Stimulated activated CD8-positive, alpha-beta memory T cell treated with anti-CD3 and anti-CD28 coated beads, Interleukin-4, amount 100 ng/mL, for 48 hours (primary cell): ENCODE measurements around the gene NECTIN1.
"Not testable (repeated sequence)": the region's sequence is repeated elsewhere in the genome, so short reads cannot be mapped to it uniquely, and the experiment has no call there.

ENCODE experiments used
- DNase-seq: peaks from one replicate; pipeline ENCODE4 v3.0.0-alpha.2; 2020

NECTIN1 gene

DNA sequence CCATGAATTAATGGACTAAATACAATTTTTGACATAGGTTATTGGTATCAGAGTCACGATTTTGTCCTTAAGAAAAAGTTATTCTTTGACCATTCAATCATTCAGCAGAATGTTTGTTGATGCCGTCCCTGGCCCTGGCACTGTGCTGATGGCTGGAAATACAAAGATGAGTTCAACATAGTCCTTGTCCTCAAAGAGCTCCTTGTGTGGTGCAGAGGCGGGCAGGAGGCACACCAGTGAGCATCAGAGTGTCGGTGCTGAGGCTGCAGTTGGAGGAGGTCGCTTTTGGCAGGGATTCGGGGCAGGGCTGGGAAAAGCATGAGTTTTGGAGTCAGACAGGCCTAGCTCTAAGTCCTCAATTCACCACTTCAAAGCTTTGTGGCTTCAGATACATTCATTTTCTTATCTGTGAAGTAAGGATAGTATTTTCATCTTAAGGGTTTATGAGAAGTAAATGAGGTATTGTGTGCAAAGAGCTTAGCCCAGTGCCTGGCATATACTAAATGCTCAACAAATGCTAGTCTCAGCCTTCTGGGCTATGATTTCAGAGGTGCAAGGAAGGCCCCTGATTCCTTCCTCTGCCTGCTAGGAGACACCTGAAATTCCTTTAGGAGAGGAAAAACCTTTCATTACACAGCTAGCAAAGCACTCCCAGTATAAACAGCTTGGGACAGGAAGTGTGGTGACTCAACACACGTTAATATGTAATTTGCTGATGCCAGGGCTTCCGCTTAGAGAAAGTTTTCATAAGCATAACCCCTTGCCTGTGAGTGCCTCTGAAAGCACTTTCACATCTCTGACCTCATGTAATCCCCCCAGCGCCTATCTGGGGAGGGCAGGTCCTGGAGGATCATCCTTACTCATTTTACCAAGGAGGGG, 113.8 kb downstream of the NECTIN1 start:
- no peak for DNase-seq

DNA sequence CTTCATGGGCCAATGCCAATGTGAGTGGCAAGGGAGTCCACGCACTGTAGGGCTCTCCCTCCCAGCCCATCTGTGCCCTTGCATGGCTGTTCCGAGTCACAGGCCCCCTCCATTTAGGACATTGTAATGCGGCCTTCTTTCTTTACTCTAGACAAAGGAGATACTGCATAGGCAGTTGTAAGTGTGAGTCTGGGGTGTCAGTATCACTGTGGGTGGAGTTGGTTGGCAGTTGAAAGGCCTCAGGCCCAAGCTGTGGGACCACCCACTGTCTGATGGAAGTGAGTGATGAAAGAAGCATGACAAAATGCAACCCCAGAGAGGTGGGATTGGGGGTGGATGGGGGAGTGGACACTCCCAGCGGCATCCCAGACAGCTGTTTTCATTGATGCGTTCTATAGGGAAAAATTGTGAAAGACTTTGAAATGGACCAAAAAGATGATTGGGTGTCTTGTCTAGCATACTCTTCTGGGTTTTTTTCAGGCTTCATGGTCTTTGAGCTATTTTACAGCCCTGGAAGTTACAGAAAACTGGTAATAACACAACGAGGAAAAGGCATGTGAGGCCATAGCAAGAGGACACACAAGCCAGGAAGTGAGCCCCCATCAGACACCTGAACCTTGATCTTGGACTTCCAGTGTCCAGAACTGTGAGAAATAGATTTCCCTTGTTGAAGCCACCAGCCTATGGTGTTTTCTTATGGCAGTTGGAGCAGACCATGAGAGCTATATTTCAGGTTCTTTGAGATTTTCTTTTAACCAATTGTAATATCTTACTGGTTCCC, 114.6 kb downstream of the NECTIN1 start:
- DNase-seq, result no peak

DNA sequence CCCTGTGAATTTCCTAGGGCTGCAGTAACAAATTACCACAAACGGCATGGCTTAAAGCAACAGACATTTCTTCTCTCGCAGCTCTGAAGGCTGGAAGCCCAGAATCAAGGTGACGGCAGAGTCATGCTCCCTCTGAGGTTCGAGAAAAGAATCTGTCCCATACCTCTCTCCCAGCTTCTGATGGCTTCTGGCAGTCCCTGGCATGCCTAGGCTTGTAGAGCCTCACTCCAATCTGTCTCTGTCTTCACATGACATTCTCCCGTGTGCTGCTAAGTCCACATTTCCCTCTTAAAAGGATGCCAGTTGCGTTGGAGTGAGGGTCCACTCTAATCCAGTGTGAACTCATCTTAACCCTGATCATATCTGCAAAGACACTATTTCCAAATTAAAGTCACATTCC, 116.2 kb downstream of the NECTIN1 start:
- no peak for DNase-seq

DNA sequence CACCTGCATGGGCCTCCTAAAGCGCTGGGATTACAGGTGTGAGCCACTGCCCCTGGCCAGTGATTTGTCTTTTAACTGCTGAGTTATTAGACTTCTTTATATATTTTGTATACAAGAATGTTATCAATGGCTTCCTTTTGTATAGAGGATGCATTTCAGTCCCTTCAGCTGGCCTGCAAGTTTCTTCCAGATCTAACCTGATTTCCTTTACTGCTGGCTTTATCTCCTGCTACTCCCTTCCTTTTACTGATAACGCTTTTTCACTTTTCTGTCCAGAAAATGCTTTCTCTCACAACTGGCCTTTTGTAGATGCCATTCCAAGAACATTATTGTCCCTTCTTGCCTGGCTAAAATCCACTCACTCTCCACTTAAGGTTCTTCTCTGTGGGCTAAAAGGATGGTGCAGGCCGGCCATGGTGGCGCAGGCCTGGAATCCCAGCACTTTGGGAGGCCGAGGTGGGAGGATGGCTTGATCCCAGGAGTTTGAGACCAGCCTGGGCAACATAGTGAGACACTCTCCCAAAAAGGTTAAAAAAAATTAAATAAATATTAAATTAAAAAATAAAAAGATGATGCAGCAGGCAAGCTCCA, 118.1 kb downstream of the NECTIN1 start:
- no peak for DNase-seq

DNA sequence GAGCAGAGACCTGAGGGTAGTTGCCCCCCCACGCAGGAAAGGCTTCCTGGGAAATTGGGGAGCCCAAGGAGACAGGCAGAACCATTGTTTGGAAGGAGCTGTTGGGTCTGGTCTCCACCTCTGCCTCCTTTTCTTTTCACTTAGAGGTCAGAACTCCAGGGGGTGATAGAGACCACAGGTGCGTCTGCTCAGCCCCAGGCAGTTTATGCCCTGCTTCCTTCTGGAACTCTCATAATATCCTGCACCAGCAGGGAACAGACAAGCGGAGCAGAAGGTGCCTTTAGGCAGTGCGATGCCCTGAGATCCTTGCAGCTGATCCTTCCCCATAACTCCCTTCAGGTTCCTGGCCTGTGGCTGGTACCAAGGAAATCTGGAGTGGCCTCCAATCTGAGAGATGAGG, 120.2 kb downstream of the NECTIN1 start:
- DNase-seq, result no peak

DNA sequence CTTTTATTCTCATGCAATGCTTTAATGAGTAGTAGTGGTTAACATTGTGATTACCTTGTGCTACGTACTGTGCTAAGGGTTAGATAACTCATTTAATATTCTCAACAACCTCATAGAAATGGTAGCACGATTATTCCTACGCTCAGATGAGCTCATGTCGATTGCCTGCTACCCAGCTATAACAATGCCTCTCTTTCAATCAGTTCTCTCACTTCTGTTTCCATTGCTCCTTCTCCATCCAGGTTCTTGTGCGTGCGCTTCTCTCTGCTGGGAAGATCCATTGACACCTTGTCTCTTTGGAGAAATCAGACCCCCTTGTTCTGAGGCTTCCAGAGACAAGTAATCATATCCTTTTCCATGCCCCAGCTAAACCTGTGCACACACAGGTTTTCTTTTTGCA, 120.8 kb downstream of the NECTIN1 start:
- no peak for DNase-seq

DNA sequence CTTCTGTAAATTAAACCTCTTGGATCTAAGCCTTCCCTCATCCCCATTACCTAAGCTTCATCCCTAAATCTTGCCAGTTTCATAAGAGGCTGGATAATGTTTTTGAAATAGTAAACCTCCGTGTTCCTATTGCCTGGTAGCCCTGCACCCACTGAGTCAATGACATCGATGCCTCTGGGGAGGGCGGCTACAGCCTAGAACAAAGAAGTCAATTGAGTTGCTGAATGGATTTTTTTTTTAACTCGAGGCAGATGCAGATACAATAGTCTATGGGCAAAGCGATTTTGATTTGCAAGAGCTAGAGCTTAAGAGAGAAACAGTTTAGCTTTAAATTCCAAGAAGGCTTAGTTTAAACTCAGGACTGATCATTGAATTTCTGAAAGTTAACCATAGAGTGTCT, 121.3 kb downstream of the NECTIN1 start:
- no peak for DNase-seq

DNA sequence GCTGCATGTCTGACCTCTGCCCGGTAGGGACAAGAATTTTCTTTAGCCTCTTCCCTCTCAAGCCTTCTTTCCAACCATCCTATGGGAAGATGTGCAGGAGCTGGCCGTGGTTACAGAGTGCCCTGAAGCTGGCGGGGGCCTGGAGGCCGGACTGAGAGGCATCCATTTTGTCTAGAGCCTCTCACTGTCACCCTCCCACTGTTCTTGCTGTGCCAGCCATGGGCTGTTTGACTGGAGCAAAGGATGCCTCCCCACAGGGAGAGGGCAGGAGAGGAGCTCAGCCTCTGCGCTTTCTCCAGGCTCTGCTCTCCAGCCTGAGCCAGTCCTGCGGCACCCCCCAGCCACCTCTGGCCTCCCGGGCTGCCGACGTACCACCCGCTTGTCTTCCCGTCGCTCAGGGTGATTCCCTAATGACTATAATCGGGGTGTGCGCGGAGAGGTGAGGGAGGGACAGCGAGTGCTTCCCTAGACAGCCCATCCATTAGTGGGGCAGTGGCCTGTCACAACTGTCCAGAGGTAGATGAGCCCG, 123.8 kb downstream of the NECTIN1 start:
- no peak for DNase-seq

DNA sequence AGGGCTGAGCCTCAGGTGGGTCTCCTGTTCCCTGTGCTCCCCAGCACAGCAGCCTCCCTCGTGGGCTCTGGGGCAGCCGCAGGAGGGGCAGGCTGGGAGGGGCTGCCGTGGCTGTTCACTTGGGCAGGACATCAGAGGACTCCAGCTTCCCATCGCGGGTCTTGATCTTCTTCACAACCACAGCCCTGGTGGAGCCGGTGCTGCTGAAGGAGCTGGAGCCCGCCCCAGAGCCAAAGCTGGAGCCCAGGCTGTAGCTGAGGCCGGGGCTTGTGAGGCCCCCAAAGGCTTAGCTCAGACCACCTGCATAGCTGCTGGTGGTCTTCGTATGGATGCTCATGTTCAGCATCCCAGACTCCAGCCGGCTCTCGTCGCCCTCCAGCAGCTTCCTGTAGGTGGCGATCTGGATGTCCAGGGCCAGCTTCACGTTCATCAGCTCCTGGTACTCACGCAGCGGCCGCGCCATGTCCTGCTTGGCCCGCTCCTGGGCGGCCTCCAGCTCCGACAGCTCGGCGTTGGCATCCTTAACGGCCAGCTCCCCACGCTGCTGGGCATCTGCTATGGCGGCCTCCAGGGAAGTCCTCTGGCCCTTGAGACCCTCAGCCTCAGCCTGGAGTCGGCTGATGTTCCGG, 126.1 kb downstream of the NECTIN1 start:
- no peak for DNase-seq

DNA sequence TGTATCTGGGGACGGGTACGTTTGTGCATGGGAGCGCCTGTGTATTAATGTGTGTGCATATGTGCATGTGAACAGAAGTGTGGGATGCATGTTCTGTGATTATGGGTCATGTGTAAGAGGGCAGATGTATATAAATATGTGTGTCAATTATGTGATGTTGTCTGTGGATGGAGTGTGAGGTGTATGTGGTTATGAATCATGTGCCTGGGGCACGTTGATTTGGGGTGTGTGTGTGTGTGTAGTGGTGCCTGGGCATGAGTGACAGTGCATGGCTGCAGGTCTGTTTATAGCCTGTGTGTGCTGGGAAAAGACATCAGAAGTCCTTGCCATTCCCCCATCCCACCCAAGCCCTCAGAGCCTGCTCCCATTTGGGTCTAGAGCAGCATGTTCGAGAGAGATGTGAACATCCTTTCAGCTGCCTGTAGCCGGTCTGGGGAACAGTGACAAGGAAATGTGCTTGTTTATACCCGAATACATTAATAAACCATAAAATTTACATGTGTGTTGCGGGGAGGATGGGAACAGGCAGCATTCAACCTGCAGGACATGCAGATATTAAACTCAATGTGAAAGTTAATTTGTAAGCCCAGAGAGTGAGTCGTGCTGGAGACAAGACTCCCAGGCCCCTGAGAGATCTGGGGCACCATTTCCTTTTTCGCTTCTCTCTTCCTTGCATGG, 129.0 kb downstream of the NECTIN1 start:
- no peak for DNase-seq

DNA sequence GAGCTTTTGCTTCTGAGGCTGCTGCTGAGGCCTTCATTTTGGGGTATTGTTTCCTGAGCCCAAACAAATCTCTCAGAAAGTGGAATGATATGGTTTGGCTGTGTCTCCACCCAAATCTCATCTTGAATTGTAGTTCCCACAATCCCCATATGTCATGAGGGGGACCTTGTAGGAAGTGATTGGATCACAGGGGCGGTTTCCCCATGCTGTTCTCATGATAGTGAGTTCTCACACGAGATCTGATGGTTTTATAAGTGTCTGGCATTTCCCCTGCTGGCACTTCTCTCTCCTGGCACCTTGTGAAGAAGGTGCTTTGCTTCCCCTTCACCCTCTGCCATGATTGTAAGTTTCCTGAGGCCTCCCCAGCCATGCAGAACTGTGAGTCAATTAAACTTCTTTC, 133.1 kb downstream of the NECTIN1 start:
- not testable (repeated sequence) for DNase-seq

DNA sequence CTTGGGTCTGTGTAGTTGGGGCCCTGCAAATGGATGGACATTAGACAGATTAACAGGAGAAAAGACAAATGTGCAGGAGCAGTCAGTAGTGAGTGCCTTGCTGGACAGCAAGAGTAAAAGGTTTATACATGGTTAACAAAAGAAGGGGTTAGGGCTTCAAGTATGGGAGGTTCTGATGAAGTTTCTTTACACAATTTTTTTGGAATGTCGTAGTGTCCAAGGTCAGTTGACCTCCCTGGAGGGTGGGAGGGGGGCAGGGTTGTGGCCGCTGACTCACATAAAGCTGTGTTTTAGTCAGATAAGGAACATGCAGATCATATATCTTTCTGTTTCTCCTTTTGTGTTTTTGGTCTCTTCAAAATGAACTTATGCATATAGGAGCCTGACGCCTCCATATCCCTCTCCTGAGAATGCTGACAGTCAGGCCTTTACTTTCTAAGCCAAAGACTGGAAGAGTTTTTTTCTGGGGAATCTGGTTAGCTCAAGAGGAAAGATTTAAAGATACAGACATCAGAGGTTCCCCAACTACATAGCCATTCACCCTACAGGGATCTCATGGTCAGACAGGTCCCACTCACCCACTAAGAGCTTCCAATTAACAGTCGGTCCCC, 134.3 kb downstream of the NECTIN1 start:
- DNase-seq, result no peak

DNA sequence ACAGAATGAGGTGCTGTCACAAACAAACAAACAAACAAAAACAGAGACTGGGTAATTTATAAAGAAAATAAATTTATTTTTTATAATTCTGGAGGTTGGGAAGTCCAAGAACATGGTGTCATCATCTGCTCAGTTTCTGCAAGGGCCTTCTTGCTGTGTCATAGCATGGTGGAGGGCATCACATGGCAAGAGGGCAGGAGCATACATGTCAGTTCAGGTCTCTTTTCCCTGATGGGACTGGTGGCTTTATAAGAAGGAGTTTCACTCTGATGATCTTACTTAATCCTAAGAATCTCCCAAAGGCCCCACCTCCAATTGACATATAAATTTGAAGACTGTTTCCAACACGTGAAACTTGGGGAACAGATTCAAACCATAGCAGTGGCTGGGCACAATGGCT, 135.7 kb downstream of the NECTIN1 start:
- DNase-seq, result no peak

DNA sequence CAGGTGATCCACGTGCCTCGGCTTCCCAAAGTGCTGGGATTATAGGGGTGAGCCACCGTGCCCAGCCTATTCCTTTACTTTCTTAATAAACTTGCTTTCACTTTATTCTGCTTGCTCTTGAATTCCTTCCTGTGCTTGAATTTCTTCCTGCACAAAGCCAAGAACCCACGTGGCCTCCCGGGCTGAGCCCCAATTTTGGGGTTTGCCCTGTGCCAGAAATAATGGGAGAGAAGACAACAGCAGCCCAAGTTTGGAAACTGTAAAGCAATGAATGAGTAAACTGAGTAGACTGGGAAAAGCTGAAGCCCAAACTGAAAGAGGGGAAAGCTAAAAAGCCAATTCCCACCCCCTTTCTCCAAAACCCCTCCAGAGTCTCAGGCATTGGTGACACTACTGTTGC, 136.4 kb downstream of the NECTIN1 start:
- DNase-seq, result no peak

DNA sequence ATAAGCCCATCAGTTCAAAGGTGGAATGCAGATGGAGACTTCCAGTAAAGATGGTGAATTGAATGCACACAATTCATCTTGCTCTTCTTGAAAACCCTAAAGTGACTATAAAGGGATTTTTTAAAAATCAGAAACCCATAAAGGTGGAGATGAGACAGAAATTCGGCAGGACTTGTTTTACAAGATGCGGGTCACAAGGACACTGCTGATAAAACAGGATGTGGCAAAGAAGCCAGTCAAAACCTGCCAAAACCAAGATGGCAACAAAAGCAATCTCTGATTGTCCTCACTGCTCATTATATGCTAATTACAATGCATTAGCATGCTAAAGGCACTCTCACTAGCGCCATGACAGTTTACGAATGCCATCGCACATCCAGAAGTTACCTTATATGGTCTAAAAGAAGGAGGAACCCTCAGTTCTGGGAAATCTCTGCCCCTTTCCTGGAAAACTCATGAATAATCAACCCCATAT, 137.1 kb downstream of the NECTIN1 start:
- DNase-seq, result no peak

DNA sequence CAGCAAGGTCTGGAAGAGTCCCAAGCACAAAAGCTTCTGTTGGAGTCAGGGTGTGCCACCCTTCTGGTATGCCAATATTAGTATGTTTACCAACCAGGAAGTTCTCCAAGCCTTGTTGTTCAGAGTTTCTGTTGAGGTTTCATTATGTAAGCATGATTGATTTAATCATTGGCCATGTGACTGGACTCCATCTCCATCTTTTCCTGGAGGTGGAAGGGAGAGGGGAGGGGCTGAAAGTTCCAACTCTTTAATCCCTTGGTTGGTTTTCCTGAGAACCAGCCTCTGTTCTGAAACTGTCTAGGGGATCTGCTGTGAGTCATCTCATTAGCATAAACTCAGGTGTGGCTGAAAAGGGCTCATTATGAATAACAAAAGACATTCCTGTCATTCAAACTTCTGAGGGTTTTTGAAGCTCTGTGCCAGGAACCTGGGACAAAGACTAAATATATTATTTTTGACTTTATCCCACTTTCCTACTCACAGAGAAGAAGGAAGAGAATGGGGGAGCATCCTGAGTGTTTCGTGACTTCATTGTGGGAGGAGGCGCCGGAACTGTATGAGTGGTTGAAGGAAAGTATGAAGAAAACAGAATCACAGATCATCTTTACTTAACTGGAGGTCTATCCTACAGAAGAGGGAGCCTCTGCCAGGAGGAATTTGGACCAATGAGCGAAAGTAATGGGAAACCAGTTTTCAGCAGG, 138.2 kb downstream of the NECTIN1 start:
- DNase-seq, result no peak

DNA sequence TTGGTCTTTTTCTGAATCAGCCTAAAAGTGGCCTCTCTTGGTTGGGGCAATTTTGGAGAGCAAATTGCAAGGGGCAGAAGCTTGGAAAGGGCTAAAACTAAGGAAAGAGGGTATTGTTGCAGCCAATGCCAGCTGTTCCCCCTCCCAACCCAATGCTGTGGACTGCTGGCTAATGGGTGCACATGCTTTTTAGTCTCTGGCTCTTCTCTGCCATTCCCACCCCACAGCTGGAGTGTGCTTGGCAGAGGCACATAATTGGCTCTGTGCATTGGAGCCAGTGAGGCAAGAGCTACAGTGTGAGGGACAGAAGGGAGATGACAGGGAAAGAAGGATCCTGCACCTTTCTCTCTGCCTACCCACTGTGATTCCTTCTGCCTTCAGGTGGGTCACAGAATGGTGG, 140.0 kb downstream of the NECTIN1 start:
- no peak for DNase-seq
